Activated CD8-positive, alpha-beta memory T cell treated with anti-CD3 and anti-CD28 coated beads for 4 hours (primary cell): ENCODE data around the gene PPP2R5C.
"Not testable (repeated sequence)": the region's sequence is repeated elsewhere in the genome, so short reads cannot be mapped to it uniquely, and the experiment has no call there.

ENCODE experiments used
- DNase-seq, 2 donors: peaks; one replicate each; pipeline ENCODE4 v3.0.0-alpha.2; 2020; ENCODE audit warnings: low read depth in 2 of 2

PPP2R5C gene

GRCh38 chr14:101761032-101761880 lies at the start of gene PPP2R5C:
Gene PPP2R5C (plus strand): TSS chr14:101761709. CDS start chr14:101761894, 185 bp downstream.
- DNase-seq, result peak; percentile 69 to 75

- not testable (repeated sequence) for DNase-seq
These were observed 49.7 kb upstream of the PPP2R5C start for GRCh38 chr14:101711857-101712233.

GRCh38 chr14:101712341-101712740 lies 49.2 kb upstream of the PPP2R5C start:
- not testable (repeated sequence) for DNase-seq

- DNase-seq, result not testable (repeated sequence)
These were observed 48.4 kb upstream of the PPP2R5C start for GRCh38 chr14:101713091-101713490.

- DNase-seq, result no peak
These were observed 47.7 kb upstream of the PPP2R5C start for GRCh38 chr14:101713621-101714349.

GRCh38 chr14:101714394-101714793 lies 47.1 kb upstream of the PPP2R5C start:
- DNase-seq, result no peak

GRCh38 chr14:101715210-101716076 lies 46.1 kb upstream of the PPP2R5C start:
- no peak for DNase-seq

GRCh38 chr14:101716077-101716950 lies 45.2 kb upstream of the PPP2R5C start:
- no peak for DNase-seq

GRCh38 chr14:101716956-101717662 lies 44.4 kb upstream of the PPP2R5C start:
- DNase-seq, result no peak

GRCh38 chr14:101717663-101718490 lies 43.6 kb upstream of the PPP2R5C start:
- DNase-seq, result no peak

- DNase-seq, result no peak
These were observed 42.4 kb upstream of the PPP2R5C start for GRCh38 chr14:101719045-101719645.

GRCh38 chr14:101719708-101720107 lies 41.8 kb upstream of the PPP2R5C start:
- DNase-seq, result no peak

GRCh38 chr14:101721111-101721510 lies 40.4 kb upstream of the PPP2R5C start:
- DNase-seq, result no peak

- peak; percentile 38 to 62 for DNase-seq
These were observed 39.4 kb upstream of the PPP2R5C start for GRCh38 chr14:101721951-101722661.

GRCh38 chr14:101723061-101723595 lies 38.4 kb upstream of the PPP2R5C start:
- no peak for DNase-seq

GRCh38 chr14:101725652-101726051 lies 35.9 kb upstream of the PPP2R5C start:
- not testable (repeated sequence) for DNase-seq

GRCh38 chr14:101726295-101726953 lies 35.1 kb upstream of the PPP2R5C start:
- no peak for DNase-seq

GRCh38 chr14:101726954-101727302 lies 34.6 kb upstream of the PPP2R5C start:
- DNase-seq, result no peak
